ENCODE results near the gene MYOM1.
A peak's percentile ranks its signal among the peaks of the same experiment; 100 is the strongest.
"Not testable (repeated sequence)": the region's sequence is repeated elsewhere in the genome, so short reads cannot be mapped to it uniquely, and the experiment has no call there.

Gene MYOM1

GRCh38 chr18:3058328-3059191 lies 161.2 kb downstream of the MYOM1 start:
- DNase-seq (ENCODE audit: low read depth, low spot score) = no peak

GRCh38 chr18:3057526-3057925 lies 162.2 kb downstream of the MYOM1 start:
- no peak for DNase-seq (ENCODE audit: low read depth, low spot score)

- DNase-seq (ENCODE audit: low read depth, low spot score) = no peak
These were observed 163.5 kb downstream of the MYOM1 start for GRCh38 chr18:3056311-3056710.

GRCh38 chr18:3055816-3056215 lies 164.0 kb downstream of the MYOM1 start:
- peak; percentile 18 for DNase-seq (ENCODE audit: low read depth, low spot score)

GRCh38 chr18:3055186-3055728 lies 164.5 kb downstream of the MYOM1 start:
- DNase-seq (ENCODE audit: low read depth, low spot score) = no peak

- DNase-seq (ENCODE audit: low read depth, low spot score) = no peak
These were observed 165.0 kb downstream of the MYOM1 start for GRCh38 chr18:3054780-3055179.

GRCh38 chr18:3054214-3054613 lies 165.6 kb downstream of the MYOM1 start:
- no peak for DNase-seq (ENCODE audit: low read depth, low spot score)

GRCh38 chr18:3053081-3053480 lies 166.7 kb downstream of the MYOM1 start:
- DNase-seq (ENCODE audit: low read depth, low spot score) = no peak

GRCh38 chr18:3052411-3052758 lies 167.4 kb downstream of the MYOM1 start:
- DNase-seq (ENCODE audit: low read depth, low spot score) = no peak

GRCh38 chr18:3051718-3052410 lies 167.9 kb downstream of the MYOM1 start:
- no peak for DNase-seq (ENCODE audit: low read depth, low spot score)

GRCh38 chr18:3049897-3050454 lies 169.8 kb downstream of the MYOM1 start:
- DNase-seq (ENCODE audit: low read depth, low spot score) = not testable (repeated sequence)

- no peak for DNase-seq (ENCODE audit: low read depth, low spot score)
These were observed 170.9 kb downstream of the MYOM1 start for GRCh38 chr18:3048820-3049349.

GRCh38 chr18:3048121-3048520 lies 171.6 kb downstream of the MYOM1 start:
- DNase-seq (ENCODE audit: low read depth, low spot score) = no peak

- DNase-seq (ENCODE audit: low read depth, low spot score) = no peak
These were observed 173.5 kb downstream of the MYOM1 start for GRCh38 chr18:3046216-3046808.

- DNase-seq (ENCODE audit: low read depth, low spot score) = no peak
These were observed 174.7 kb downstream of the MYOM1 start for GRCh38 chr18:3044931-3045698.

- DNase-seq (ENCODE audit: low read depth, low spot score) = no peak
These were observed 177.4 kb downstream of the MYOM1 start for GRCh38 chr18:3042379-3042778.

GRCh38 chr18:3041843-3042242 lies 177.9 kb downstream of the MYOM1 start:
- no peak for DNase-seq (ENCODE audit: low read depth, low spot score)

- no peak for DNase-seq (ENCODE audit: low read depth, low spot score)
These were observed 178.9 kb downstream of the MYOM1 start for GRCh38 chr18:3040881-3041280.

- no peak for DNase-seq (ENCODE audit: low read depth, low spot score)
These were observed 179.6 kb downstream of the MYOM1 start for GRCh38 chr18:3040173-3040572.

- DNase-seq (ENCODE audit: low read depth, low spot score) = peak; percentile 50
These were observed 182.3 kb downstream of the MYOM1 start for GRCh38 chr18:3037423-3037915.

- no peak for DNase-seq (ENCODE audit: low read depth, low spot score)
These were observed 183.7 kb downstream of the MYOM1 start for GRCh38 chr18:3036108-3036507.

All from astrocyte of the hippocampus (primary cell).